GM21528 (cell line): ENCODE data around the gene TADA2A.
"Not testable (repeated sequence)": the region's sequence is repeated elsewhere in the genome, so short reads cannot be mapped to it uniquely, and the experiment has no call there.

Experiments
- ATAC-seq: cut with Tn5 transposase; IDR thresholded peaks from one replicate; pipeline ENCODE4 v1.9.1; 2021; ENCODE audit warnings: mild to moderate bottlenecking, moderate library complexity; ENCODE audit not compliant: unreplicated experiment, low FRiP score

The TADA2A gene

DNA sequence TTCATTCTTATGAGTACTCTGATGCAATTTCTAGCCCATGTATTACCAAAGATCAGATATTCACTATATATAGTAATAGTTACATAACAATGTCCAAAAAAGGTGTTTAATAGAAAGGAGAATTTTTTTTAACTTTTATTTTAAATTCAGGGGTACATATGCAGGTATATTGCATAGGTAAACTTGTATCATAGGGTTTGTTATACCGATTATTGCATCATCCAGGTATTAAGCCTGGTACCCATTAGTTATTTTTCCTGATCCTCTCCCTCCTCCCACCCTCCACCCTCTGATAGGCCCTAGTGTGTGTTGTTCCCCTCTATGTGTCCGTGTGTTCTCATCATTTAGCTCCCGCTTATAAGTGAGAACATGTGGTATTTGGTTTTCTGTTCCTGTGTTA is 51.1 kb downstream of the TADA2A start:
- ATAC-seq: not testable (repeated sequence)

- ATAC-seq: no peak
Measured at GRCh38 chr17:37458805-37459204, 52.1 kb downstream of the TADA2A start.

DNA sequence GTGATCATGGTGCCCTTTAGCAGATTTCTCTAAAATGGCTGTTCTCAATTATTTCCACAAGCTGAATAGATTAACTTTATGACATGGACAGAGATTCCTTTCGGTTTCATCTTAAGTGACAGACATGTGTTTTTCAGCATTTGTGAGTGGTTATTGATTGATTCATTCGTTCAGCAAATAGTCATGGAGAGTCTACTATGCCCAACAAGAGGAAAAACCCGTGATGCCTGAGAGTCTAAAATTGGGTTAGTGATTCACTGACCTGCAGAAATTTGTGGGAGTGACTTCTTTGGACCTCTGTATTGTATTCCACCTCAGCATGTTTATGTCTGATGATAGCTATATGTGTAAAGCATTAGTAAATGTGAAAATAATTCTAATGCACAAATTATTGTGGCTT is 55.0 kb downstream of the TADA2A start:
- no peak for ATAC-seq

GRCh38 chr17:37462492-37462891 is 55.8 kb downstream of the TADA2A start:
- ATAC-seq: no peak

GRCh38 chr17:37463039-37463438 is 56.4 kb downstream of the TADA2A start:
- no peak for ATAC-seq

- no peak for ATAC-seq
Measured at GRCh38 chr17:37465069-37465616, 58.5 kb downstream of the TADA2A start.

GRCh38 chr17:37466471-37466870 is 59.8 kb downstream of the TADA2A start:
- ATAC-seq: no peak

DNA sequence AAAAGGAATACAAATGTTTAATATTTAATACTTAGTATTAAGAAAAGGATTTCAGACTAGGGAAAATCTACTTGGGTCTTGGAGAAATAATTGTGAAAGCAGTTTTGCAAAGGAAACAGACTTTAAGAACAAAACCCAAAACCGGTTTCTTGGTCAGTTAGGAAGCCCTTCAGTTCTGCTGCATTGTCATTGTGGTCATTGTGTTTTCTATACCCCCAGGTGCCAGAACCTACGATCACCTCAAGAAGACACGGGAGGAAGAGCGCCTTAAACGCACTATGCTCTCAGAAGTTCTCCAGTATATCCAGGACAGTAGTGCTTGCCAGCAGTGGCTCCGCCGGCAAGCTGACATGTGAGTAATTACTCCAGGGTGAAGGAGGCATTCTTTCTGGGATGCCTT is 63.5 kb downstream of the TADA2A start:
- no peak for ATAC-seq

DNA sequence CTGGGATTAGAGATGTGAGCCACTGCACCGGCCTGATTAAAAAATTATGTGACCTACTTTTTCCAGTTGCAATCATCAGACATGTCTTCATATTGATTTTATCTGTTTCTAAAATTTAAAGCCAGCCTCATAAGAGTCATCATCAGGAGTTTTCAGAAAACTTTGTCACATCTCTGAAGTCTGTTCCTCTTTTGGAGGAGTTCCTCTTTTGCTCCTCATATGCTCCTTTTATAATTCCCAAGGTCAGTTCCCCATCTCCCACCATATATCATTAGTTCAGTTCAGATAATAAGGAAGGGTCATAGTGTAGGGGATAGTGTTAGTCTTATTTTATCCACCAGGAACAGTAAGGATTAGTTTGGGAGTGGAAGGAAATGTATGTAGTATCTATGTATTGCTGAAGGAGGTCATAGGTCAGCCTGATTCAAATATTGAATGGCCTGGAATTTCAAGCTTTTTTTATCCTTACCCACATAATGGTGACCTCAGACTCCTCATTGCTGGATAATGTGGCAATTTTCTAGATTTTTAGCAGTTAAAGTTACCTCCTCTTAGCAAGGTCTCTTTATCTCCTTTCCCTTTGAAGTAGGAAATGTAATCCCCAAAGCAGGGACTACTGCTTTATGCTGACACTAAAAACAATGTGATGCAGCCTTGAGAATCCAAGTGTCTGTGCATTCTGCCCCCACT is 69.2 kb downstream of the TADA2A start:
- ATAC-seq: no peak

GRCh38 chr17:37476431-37477120 is 69.9 kb downstream of the TADA2A start:
- ATAC-seq: no peak

GRCh38 chr17:37478187-37478586 is 71.5 kb downstream of the TADA2A start:
- ATAC-seq: no peak

DNA sequence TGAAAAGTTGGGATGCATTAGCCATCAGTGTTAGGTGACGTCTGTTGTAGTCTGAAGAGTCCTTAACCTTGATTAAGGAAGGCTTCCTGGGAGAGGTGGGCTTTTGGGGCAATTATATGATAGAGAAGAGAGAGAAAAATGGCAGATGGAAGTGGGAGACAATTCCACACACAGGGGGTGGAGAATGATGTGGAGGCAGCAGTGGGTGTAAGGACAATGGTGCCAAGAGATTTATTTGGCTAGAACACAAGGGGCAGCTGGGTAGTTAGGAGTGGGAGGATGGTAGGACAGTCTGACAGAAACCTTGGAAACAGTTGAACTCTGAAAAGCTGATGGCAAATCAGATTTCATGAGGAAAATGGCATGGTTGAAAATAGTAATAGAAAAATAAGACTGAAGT is 72.3 kb downstream of the TADA2A start:
- no peak for ATAC-seq

- no peak for ATAC-seq
Measured at GRCh38 chr17:37480427-37480826, 73.7 kb downstream of the TADA2A start.

GRCh38 chr17:37481001-37481665 is 74.4 kb downstream of the TADA2A start:
- no peak for ATAC-seq

DNA sequence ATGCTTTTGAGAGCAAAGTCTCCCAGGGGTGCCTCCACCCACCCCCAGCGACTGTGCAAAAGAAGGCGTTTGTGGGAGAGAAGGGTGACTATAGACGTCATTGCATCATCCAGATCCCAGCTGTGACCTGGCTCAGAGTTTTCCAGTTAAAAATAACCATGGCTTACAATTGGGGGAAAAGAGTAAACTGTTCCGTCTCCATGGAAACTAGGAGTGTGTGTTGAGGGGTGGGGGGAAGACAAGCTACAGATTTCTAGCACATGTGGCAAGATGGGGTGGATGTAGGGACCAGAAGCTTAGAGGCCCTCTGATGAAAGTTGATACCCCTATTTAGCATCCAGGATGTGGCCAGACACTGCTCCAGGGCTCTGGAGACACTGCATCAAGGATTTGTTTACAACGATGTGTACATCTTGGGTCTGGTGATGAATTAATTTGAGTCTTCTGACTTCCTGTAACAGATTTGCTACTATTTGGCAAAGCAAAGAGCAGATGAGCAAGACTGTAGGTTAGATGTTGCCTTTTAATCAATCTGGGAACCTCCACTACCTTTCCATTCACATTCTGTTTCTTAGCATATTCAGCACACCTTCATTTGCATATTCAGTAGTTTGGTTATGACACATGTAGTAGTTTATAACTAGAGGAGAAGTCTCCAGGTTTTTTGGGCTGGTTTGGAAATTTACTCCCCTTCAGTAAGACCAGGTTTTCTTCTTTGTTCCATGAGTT is 76.8 kb downstream of the TADA2A start:
- ATAC-seq: no peak

GRCh38 chr17:37485938-37486570 is 79.4 kb downstream of the TADA2A start:
- no peak for ATAC-seq

GRCh38 chr17:37488009-37488604 is 81.4 kb downstream of the TADA2A start:
- no peak for ATAC-seq

DNA sequence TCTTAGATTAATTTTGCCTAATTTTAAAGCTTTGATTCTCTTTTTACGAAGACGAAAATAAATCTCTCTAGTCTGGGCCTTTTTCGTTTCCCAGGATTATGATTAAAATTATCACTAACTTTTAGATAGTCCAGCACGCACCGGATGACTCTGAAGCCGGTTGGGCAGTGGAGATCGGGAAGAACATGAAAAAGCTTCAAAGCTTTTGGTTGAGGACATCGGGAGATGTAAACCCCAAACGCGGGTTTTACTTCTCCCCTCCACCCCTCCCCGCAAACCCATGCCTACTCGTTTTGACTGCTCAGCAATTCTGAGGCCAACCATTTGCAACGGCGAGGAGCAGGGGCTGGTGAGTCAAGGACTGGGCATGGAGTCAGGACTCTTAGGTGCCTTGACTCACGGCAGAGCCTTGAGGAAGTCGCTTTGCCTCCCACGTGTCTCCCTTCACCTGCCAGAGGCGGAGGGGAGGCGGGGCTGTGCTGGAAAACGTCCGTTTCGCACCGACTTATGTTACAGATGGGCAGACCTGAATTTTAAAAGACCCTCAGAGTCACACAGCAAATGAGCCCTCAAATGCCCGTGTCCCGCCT is 82.0 kb downstream of the TADA2A start:
- ATAC-seq: no peak

DNA sequence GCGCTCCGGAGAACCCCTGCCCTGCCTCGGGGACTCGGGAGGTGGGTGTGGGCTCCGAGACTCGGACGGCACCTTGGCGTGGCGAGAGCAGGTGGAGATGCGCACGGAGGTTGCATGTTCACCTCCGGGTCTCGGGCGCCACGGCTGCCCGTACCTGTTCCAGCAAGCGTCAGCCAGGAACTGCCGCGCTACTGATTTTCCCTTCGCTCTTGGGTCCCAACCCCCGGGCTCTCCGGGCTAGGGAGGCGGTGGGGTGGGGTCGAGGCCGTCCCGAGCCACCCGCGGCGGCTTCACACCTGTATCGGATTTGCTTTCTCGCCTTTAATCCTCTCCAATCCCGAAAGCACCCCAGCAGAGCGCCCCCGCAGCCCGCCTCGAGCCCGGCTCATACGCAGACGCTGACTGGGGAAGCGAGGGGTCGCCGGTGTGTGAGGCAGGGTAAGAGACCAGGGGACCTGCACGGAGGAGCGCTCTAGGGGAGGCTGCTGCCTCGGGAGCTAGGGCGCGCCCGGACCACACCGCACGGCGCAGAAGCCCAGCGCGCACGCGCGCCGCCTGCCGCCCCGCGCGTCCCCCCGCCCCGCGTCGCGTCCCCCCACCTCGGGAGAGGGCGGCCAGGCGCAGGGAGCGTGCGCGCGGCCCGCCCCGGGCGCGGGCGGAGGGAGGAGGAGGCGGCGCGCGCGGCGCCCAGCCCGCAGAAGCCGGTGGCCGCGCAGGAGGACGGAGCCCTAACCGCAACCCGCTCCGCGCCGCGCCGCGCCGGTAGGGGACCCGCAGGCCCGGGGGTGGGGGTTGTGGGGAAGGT is 82.7 kb downstream of the TADA2A start, which contains the start of gene DUSP14:
TSS of gene DUSP14 (plus strand) at position 695 of the 805 bp plus-strand sequence. CDS start 22,382 bp downstream, outside the sequence.
- ATAC-seq: peak; percentile 61
